HG03521 (cell line): Measurements from ENCODE around the gene CDH1.
A peak's percentile ranks its signal among the peaks of the same experiment; 100 is the strongest.

Experiments used
- ATAC-seq: cut with Tn5 transposase; IDR thresholded peaks from one replicate; pipeline ENCODE4 v1.9.1; 2021; ENCODE audit warnings: mild to moderate bottlenecking, moderate library complexity; ENCODE audit not compliant: unreplicated experiment

The CDH1 gene

GRCh38 chr16:68731637-68732036 is 5.5 kb upstream of the CDH1 start:
- no peak for ATAC-seq

- ATAC-seq, result no peak
Observed at GRCh38 chr16:68732042-68732680, 4.9 kb upstream of the CDH1 start.

GRCh38 chr16:68732741-68733399 is 4.2 kb upstream of the CDH1 start:
- no peak for ATAC-seq

GRCh38 chr16:68733570-68733969 is 3.5 kb upstream of the CDH1 start:
- ATAC-seq, result no peak

GRCh38 chr16:68734782-68735181 is 2.3 kb upstream of the CDH1 start:
- no peak for ATAC-seq

- no peak for ATAC-seq
Observed at GRCh38 chr16:68736561-68736960, 531 bp upstream of the CDH1 start.

GRCh38 chr16:68737730-68738629 is 888 bp downstream of the CDH1 start:
- no peak for ATAC-seq

- no peak for ATAC-seq
Observed at GRCh38 chr16:68739964-68740627, 3.0 kb downstream of the CDH1 start.

- ATAC-seq, result no peak
Observed at GRCh38 chr16:68740628-68741346, 3.7 kb downstream of the CDH1 start.

- no peak for ATAC-seq
Observed at GRCh38 chr16:68743664-68744063, 6.6 kb downstream of the CDH1 start.

GRCh38 chr16:68744744-68745280 is 7.7 kb downstream of the CDH1 start:
- ATAC-seq, result no peak

GRCh38 chr16:68746951-68747350 is 9.9 kb downstream of the CDH1 start:
- no peak for ATAC-seq

GRCh38 chr16:68749432-68749831 is 12.3 kb downstream of the CDH1 start:
- no peak for ATAC-seq

GRCh38 chr16:68750193-68750695 is 13.2 kb downstream of the CDH1 start:
- ATAC-seq, result no peak

- no peak for ATAC-seq
Observed at GRCh38 chr16:68751160-68751559, 14.1 kb downstream of the CDH1 start.

- no peak for ATAC-seq
Observed at GRCh38 chr16:68752602-68753001, 15.5 kb downstream of the CDH1 start.

- ATAC-seq, result no peak
Observed at GRCh38 chr16:68754084-68754792, 17.1 kb downstream of the CDH1 start.

GRCh38 chr16:68756239-68756915 is 19.3 kb downstream of the CDH1 start:
- peak; percentile 75 for ATAC-seq

- no peak for ATAC-seq
Observed at GRCh38 chr16:68757625-68757935, 20.5 kb downstream of the CDH1 start.
